GM19351 (cell line): ENCODE measurements around the gene LRRC1.
A peak's percentile ranks its signal among the peaks of the same experiment; 100 is the strongest.

Experiments used
- ATAC-seq: cut with Tn5 transposase; IDR thresholded peaks from one replicate; pipeline ENCODE4 v1.9.1; 2021; ENCODE audit warnings: mild to moderate bottlenecking, moderate library complexity; ENCODE audit not compliant: unreplicated experiment

LRRC1 gene

DNA sequence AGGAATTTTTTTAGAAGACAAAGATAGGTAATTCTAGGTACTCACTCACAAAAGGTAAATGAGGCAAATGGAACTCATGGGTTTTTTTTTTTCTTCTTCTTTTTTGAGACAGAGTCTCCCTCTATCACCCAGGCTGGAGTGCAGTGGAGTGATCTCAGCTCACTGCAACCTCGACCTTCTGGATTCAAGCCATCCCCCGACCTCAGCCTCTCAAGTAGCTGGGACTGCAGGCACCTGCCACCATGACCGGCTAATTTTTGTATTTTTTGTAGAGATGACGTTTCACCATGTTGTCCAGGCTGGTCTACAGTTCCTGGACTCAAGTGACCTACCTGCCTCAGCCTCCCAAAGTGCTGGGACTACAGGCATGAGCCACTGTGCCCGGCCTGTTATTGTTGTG is 126.1 kb downstream of the LRRC1 start:
- no peak for ATAC-seq

GRCh38 chr6:53921639-53922038 is 126.8 kb downstream of the LRRC1 start:
- ATAC-seq: no peak

DNA sequence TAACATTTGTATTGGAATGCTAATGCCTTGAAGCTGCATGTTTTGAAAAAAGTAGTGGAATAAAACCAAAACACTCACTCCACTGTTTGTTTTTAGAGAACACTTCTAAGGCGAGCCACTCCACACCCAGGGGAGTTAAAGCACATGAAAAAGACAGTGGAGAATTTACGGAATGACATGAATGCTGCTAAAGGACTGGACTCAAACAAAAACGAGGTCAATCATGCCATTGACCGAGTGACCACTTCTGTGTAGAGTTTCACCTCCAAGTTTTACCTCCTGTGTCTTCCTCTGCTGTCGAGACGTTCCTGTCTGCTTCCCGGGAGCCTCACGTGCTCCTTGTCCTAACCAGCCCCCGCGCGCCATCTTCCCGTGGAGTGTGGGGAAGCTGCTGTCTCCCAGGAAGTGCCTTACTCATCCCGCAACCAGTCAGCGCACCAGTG is 127.8 kb downstream of the LRRC1 start:
- ATAC-seq: no peak

DNA sequence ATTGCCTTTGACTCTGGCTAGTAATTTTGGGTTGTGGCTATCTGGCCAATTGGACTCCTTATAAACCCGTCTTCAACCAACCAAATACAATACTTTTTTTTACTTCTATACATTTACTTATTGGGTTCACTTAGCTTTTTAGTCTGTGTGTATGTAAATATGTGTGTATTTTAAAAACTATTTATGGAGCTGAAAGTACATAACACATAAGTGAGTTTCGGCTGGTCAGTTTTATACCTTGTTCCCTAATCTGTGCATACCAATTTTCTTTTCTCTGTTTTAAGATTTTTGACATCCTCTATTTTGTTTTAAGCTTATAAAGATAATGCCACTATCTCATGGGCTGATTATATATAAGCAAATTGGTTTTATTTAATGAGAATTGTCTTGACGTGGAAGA is 129.5 kb downstream of the LRRC1 start:
- ATAC-seq: peak; percentile 76

GRCh38 chr6:53924821-53925422 is 130.1 kb downstream of the LRRC1 start:
- ATAC-seq: no peak

DNA sequence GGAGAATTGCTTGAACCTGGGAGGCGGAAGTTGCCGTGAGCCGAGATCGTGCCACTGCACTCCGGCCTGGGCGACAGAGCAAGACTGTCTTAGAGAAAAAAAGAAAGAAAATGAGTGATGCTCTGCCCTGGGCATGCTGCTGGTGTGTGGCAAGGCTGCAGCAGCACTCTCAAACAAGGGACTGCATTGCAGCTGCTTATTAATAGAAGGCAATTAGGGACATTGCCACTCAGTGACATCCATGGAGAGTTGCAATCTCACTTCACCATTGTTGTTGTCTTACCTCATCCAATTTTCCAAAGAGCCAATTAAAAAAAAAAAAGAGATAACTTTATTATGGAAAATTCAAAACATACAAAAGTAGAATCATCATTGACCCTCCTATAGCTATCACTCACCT is 131.1 kb downstream of the LRRC1 start:
- no peak for ATAC-seq

DNA sequence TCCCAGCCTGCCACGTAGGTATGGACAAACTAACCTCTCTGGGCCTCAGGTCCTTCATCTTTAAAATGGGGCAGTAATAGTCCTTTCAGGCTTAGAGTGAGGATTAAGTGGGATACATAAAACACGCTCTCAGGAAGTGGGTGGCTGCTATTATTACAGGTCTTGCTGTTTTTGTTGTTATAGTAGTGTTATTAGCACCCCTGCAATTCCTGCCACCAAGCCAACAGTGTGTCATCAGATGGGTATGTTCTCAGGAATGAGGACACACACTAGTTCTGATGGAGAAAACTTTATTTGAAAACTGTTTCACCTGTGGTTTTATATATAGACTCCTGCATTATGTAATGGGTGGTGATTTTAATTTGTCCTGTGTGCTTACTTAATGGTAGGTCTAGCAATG is 131.7 kb downstream of the LRRC1 start:
- ATAC-seq: no peak

- ATAC-seq: no peak
These were observed 133.8 kb downstream of the LRRC1 start for GRCh38 chr6:53928641-53929040.

GRCh38 chr6:53929041-53929820 is 134.4 kb downstream of the LRRC1 start:
- ATAC-seq: no peak

DNA sequence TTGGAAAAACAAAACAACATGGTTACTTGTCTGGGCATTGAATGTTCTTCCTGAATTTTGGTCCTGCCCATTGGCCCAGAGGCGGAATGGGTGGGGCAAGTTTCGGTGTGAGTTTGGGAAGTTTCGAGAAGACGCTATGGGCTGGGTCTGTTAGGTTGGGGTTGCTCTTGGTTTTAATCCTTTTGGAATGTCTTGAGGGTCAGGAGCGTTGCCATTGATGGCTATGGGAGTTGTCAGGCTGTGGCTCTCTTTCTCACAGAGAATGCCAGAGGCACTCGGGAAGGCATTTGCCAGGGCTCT is 135.0 kb downstream of the LRRC1 start:
- ATAC-seq: no peak

DNA sequence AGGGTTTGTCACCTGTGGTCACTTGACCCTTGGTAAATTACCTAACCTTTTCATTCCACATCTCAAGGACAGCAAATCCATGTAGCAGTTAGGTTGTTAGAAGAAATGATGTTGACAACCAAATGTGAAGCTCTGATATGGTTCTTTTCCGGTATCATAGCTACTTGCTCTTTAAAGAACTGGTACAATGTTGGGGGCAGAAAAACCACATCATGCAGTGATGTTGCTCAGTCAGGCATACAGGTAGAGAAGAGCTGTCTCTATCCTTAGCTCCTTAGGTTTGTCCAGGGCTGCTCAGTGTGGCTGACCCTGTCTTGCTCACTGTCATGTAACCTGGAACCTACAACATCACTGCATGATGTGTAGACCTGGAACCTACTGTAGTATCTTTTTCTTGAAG is 135.5 kb downstream of the LRRC1 start:
- no peak for ATAC-seq

- no peak for ATAC-seq
These were observed 136.3 kb downstream of the LRRC1 start for GRCh38 chr6:53931086-53931485.

DNA sequence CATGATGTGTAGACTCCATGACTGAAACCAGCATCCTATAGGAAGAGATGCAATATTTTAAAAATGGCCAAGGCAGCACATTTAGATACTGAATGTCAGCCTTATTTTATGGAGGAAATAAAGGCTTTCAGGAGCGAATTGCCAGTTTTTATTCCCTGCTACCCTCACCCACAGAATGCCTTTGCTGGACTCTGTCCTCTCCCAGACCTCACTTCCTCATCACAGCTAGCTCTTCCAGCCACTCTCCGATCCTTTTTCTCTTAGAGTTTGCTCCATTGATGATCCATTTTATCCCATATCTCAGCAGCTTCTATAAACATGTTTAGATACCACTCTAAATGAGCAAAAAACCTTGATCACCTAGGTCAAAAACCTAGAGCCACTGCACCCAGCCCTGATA is 137.7 kb downstream of the LRRC1 start:
- ATAC-seq: no peak

GRCh38 chr6:53934023-53934422 is 139.2 kb downstream of the LRRC1 start:
- ATAC-seq: no peak

GRCh38 chr6:53937461-53937860 is 142.7 kb downstream of the LRRC1 start:
- ATAC-seq: no peak

GRCh38 chr6:53938810-53939209 is 144.0 kb downstream of the LRRC1 start:
- ATAC-seq: no peak

DNA sequence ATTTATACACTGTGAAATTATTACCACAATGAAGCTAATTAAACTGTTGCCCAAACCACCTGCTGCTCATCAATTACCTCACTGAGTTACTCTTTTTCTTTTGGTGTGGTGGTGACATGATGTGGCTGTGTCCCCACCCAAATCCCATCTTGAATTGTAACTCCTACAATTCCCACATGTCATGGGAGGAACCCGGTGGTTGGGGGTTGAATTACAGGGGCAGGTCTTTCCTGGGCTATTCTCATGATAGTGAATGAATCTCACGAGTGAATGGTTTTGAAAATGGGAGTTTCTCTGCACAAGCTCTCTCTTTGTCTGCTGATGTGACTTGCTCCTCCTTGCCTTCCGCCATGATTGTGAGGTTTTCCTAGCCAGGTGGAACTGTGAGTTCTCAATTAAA is 145.0 kb downstream of the LRRC1 start:
- ATAC-seq: no peak

DNA sequence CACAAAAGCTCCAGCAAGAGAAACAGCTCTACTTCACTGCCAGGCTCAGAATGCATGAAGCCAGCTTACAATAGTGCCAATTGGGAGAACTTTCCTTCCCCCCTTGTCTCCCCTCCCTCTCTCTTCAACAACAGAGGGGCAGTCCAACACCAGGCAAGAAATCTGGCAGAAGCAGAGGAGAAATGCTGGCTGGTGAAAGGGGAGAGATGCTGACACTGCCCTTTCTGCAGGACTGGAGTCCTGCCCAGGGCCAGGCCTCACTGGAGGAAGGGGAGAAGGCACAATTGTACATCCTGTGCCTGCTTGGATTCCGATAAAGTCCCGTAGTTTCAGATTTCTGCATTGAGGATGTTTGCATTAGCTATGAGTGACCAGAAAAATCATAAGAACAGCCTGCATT is 148.6 kb downstream of the LRRC1 start:
- ATAC-seq: no peak

GRCh38 chr6:53944091-53944490 is 149.3 kb downstream of the LRRC1 start:
- no peak for ATAC-seq

DNA sequence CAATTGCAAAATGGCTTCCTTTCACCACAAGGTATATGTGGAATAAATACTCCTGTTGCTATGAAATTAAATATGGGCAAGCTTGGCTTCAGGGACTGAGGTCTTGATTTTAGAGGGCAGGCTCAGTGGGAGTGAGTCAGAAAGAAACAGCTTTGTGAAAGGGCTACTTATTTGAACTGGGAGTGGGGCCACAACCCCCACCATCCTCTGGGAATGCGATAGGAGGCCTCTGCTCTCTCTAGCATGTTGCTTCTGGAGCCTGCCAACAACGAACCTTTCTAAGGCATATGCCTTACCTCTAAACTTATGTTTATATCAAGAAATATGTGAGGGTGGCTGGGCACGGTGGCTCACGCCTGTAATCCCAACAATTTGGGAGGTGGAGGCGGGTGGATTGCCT is 149.7 kb downstream of the LRRC1 start:
- no peak for ATAC-seq

DNA sequence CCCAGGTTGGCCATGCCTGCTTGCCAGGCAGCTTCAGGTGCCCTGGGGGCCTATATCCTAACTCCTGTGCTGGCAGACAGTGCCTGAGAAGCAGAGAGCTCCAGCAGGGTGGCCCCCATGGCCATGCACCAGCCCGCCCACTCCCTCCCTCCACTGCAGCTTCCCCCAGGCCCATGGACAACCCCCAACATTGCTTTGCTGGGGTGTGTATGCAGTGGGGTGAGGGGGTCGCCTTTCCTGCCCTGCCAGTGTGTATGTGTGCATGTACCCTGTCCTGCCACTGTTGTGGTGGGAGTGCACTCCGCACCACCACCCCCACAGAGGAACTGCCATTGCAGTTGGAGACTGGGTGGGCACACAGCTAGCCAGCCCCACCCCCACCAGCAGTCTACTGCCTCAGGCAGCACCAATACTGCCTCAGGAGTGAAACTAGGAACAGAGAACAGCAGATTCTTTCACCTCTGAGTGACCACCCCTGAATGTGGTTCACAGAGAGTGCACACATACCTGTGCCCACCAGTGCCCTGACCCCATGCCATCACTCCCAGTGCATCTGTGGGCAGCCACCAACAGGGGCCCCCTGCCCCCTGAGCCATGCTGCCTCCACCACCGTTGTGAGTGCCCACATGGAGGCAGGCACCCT is 151.1 kb downstream of the LRRC1 start:
- no peak for ATAC-seq

DNA sequence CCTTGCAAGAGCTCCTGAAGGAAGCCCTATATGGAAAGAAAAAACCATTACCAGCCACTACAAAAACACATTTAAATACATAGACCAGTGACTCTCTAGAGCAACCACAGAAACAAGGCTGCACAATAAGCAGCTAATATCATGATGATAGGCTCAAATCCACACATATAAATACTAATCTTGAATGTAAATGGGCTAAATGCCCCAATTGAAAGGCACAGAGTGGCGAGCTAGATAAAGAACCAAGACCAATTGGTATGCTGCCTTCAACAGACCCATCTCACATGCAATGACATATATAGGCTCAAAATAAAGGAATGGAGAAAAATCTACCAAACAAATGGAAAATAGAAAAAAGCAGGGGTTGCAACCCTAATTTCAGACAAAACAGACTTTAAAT is 153.0 kb downstream of the LRRC1 start:
- ATAC-seq: no peak
